Loucy (cell line): Measurements from ENCODE around the gene PLAU.

Experiments
- H2AFZ ChIP-seq: fragments of 200-600 bp; sonication (generic); 2 replicates; pipeline ENCODE4 v1.6.0; 2016; ENCODE audit warnings: antibody characterized with exemption, mild to moderate bottlenecking, low read length, moderate library complexity
- H3F3A ChIP-seq: fragments of 200-600 bp; 2 replicates; pipeline ENCODE4 v1.6.0; 2016; ENCODE audit warnings: antibody characterized with exemption, low read depth, mild to moderate bottlenecking
- H3K27me3 ChIP-seq: fragments of 200-600 bp; sonication (generic); 2 replicates; pipeline ENCODE4 v1.6.1; 2014; ENCODE audit warnings: low read length, mild to moderate bottlenecking; ENCODE audit not compliant: insufficient read depth, poor library complexity, severe bottlenecking
- H3K36me3 ChIP-seq: fragments of 200-600 bp; sonication (generic); 2 replicates; pipeline ENCODE4 v1.6.1; 2016; ENCODE audit warnings: low read length; ENCODE audit not compliant: insufficient read depth
- H3K4me1 ChIP-seq: fragments of 200-600 bp; sonication (generic); 2 replicates; pipeline ENCODE4 v1.5.1; 2014; ENCODE audit warnings: low read length, mild to moderate bottlenecking; ENCODE audit not compliant: insufficient read depth, poor library complexity, severe bottlenecking
- H3K4me2 ChIP-seq: fragments of 200-600 bp; sonication (generic); 2 replicates; pipeline ENCODE4 v1.6.0; 2014; ENCODE audit warnings: antibody characterized with exemption, low read length, low read depth, mild to moderate bottlenecking; ENCODE audit not compliant: poor library complexity, severe bottlenecking
- H3K4me3 ChIP-seq: fragments of 200-600 bp; sonication (generic); 2 replicates; pipeline ENCODE4 v1.5.1; 2014; ENCODE audit warnings: low read length, mild to moderate bottlenecking, mixed read lengths; ENCODE audit not compliant: poor library complexity, severe bottlenecking
- H3K79me2 ChIP-seq: fragments of 200-600 bp; sonication (generic); 2 replicates; pipeline ENCODE4 v1.6.1; 2014; ENCODE audit warnings: low read length; ENCODE audit not compliant: insufficient read depth
- H3K9ac ChIP-seq: fragments of 200-600 bp; sonication (generic); 2 replicates; pipeline ENCODE4 v1.6.0; 2014; ENCODE audit warnings: mild to moderate bottlenecking, low read depth, low read length, moderate library complexity; ENCODE audit not compliant: poor library complexity, severe bottlenecking
- H3K9me2 ChIP-seq: fragments of 200-600 bp; sonication (generic); replicated peaks from 2 replicates; pipeline ENCODE4 v1.6.1; 2016; ENCODE audit warnings: low read depth, low read length, mixed read lengths
- H3K9me3 ChIP-seq: fragments of 200-600 bp; sonication (generic); 2 replicates; pipeline ENCODE4 v1.6.1; 2014; ENCODE audit warnings: mild to moderate bottlenecking, antibody characterized with exemption, low read length, low read depth; ENCODE audit not compliant: insufficient read depth
- H4K20me1 ChIP-seq: fragments of 200-600 bp; sonication (generic); 2 replicates; pipeline ENCODE4 v1.6.0; 2014; ENCODE audit warnings: antibody characterized with exemption, low read length, mild to moderate bottlenecking; ENCODE audit not compliant: insufficient read depth, poor library complexity, severe bottlenecking
- EZH2phosphoT487 ChIP-seq: fragments of 200-600 bp; IDR thresholded peaks from 2 replicates; pipeline ENCODE4 v1.6.1; 2018; ENCODE audit warnings: antibody characterized with exemption, mild to moderate bottlenecking, moderate library complexity, borderline replicate concordance
- TF ChIP-seq, protein P1 (sequence below): fragments of 200-600 bp; sonication (generic); conservative IDR thresholded peaks from 2 replicates; pipeline ENCODE4 v1.5.1; 2014; ENCODE audit warnings: mild to moderate bottlenecking, antibody characterized with exemption, low read length

PLAU gene

DNA sequence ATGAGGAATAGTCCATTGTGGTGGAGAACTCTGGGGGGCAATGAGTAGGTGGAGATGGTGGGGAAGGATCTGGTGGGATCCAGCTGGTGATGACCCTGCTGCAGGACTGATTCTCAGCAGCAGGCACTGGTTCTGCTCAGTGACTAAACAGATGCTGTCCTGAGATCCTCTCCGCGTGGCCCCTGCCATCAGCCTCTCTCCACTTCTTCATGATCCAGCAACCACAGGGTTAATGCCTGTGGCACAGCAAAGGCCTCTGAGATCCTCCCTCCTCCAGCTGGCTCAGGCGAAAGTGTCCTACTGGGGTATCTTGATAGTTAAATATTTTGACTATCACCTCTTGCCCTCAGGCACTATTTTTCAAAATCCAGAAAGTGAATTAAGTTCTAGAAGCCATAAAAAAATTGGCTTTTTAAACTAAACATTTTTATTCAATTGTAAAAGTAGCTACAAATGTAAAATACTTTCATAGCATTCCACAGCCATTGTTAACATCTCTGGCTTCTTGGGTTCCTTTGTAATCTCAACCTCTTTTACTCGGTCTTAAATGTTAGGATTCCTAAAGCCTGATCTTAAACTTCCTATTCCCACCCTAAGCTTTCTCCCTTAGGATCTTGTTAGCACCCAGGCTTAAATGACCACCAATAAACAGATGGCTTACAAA is 13.1 kb downstream of the PLAU start:
- Histone ChIP-seq H3K4me3 (no peak overlapping the region), H3K9ac (no peak overlapping the region), H2AFZ (no peak overlapping the region), H3K4me1 (peaks cover 15% of the 10 kb centered on the region), H3K36me3 (no peaks in the 10 kb centered on the region), H3K27me3 (no peaks in the 10 kb centered on the region), H4K20me1 (no peaks in the 10 kb centered on the region), H3K9me3 (no peaks in the 10 kb centered on the region), H3F3A (no peaks in the 10 kb centered on the region), H3K9me2 (no peaks in the 10 kb centered on the region), H3K79me2 (no peaks in the 10 kb centered on the region), H3K4me2 (no peak overlapping the region)
- TF ChIP-seq, protein P1, sequence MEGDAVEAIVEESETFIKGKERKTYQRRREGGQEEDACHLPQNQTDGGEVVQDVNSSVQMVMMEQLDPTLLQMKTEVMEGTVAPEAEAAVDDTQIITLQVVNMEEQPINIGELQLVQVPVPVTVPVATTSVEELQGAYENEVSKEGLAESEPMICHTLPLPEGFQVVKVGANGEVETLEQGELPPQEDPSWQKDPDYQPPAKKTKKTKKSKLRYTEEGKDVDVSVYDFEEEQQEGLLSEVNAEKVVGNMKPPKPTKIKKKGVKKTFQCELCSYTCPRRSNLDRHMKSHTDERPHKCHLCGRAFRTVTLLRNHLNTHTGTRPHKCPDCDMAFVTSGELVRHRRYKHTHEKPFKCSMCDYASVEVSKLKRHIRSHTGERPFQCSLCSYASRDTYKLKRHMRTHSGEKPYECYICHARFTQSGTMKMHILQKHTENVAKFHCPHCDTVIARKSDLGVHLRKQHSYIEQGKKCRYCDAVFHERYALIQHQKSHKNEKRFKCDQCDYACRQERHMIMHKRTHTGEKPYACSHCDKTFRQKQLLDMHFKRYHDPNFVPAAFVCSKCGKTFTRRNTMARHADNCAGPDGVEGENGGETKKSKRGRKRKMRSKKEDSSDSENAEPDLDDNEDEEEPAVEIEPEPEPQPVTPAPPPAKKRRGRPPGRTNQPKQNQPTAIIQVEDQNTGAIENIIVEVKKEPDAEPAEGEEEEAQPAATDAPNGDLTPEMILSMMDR: no peak
- TF ChIP-seq EZH2phosphoT487: no peak

DNA sequence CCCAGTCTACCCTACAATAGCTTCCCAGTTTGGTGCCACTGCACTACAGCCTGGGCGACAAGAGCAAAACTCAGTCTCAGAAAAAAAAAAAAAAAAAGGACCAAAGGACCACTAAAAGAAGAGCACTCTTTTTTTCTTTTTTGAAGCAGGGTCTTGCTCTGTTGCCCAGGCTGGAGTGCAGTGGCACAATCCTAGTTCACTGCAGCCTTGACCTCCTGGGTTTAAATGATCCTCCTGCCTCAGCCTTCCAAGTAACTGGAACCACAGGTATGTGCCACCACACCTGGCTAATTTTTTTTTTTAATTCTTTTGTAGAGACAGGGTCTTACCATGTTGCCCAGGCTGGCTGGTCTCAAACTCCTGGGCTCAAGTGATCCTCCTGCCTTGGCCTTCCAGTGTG is 14.0 kb downstream of the PLAU start:
- H3K9me2 ChIP-seq: no peaks in the 10 kb centered on the region
- no peaks in the 10 kb centered on the region for H3K36me3 ChIP-seq
- H4K20me1 ChIP-seq: no peaks in the 10 kb centered on the region
- H3K4me1 ChIP-seq: peaks cover 12% of the 10 kb centered on the region
- no peaks in the 10 kb centered on the region for H3K27me3 ChIP-seq
- no peak overlapping the region for H2AFZ ChIP-seq
- H3K4me3 ChIP-seq: no peak overlapping the region
- H3F3A ChIP-seq: no peaks in the 10 kb centered on the region
- TF ChIP-seq, protein P1: no peak
- TF ChIP-seq EZH2phosphoT487: no peak
- no peaks in the 10 kb centered on the region for H3K79me2 ChIP-seq
- H3K9me3 ChIP-seq: no peaks in the 10 kb centered on the region
- no peak overlapping the region for H3K4me2 ChIP-seq
- no peak overlapping the region for H3K9ac ChIP-seq

DNA sequence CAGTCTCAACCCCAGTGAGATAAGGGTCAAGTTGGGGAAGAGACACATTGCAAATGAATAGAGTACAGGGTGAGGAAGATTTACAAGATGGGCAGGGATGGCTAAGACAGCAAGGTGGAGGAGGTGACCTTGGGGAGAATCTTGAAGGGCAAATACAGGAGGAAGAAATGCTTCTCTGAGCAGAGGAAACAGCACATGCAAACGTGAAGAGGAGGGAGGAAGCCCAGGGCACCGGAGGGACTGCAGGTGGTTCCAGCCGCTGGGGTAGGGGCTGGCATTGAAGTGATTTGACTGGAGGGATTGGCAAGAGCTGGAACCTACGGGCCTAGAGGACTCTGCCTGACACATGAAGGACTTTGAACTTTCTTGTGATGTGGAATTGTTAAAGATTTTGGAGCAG is 14.6 kb downstream of the PLAU start:
- Histone ChIP-seq H2AFZ (no peak overlapping the region), H4K20me1 (no peaks in the 10 kb centered on the region), H3K9me2 (no peaks in the 10 kb centered on the region), H3K79me2 (no peaks in the 10 kb centered on the region), H3K9ac (no peak overlapping the region), H3K4me2 (no peak overlapping the region), H3K27me3 (no peaks in the 10 kb centered on the region), H3K4me3 (no peak overlapping the region), H3K9me3 (no peaks in the 10 kb centered on the region), H3F3A (no peaks in the 10 kb centered on the region), H3K4me1 (peaks cover 7% of the 10 kb centered on the region), H3K36me3 (no peaks in the 10 kb centered on the region)
- TF ChIP-seq, protein P1: no peak
- TF ChIP-seq EZH2phosphoT487: no peak
